ENCODE data around the gene CYTH3.
"Not testable (repeated sequence)": the region's sequence is repeated elsewhere in the genome, so short reads cannot be mapped to it uniquely, and the experiment has no call there.

CYTH3 gene

DNA sequence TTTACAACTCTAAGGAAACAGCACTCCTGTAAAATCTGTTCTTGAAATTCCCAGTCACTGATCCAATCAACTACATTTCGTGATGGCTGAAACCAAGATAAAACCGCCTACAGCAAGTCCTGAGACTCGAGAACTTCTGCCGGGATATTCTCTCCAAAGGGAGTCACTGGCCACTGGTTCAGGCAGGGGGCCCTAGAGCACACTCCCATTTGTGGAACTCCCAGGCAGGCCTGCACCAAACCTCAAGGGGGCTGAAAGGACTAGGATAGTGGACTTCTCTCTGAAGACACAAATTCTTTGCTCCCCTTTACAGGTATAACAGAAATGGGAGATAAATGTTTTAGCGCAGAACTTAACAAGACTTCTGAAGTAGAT lies 16.3 kb downstream of the CYTH3 start:
- no peak for DNase-seq

- DNase-seq, result no peak
These were observed 17.6 kb downstream of the CYTH3 start for GRCh38 chr7:6254866-6255265.

DNA sequence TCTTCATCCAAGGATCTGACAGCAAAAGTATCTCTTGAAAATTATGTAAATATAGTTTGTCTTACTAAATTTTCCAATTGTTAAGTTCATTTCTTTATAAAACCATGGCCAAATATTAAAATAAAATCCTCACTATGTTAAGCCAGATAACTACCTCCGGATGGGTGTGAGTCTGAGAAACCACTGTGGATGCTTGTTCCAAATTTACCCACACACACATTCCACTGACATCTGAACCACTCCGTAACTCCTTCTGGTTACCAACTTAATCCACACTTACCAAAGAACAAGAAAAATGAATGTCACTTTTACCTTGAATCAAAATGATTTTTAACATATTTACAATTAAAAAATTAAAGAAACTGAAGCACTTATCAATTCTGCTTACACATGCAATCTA lies 19.7 kb downstream of the CYTH3 start:
- no peak for DNase-seq

- no peak for DNase-seq
These were observed 20.1 kb downstream of the CYTH3 start for GRCh38 chr7:6252341-6252746.

DNA sequence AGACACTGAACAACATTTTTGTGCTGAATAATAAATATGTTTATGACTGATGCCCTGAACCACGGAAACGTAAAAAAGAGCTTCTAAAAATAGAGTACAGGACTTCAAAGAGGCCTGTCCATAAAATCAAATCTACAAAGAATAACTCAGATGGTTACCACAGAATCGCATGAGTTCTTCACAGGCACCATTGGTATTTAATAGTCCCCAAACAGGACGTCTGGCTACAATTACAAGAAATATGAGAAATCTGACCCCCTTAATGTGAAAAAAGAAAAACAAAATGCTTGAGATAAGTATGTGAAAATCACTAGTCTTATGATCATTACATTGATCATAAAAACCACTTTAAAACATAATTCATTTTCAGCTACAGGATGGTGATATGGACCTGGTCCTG lies 20.8 kb downstream of the CYTH3 start:
- no peak for DNase-seq

GRCh38 chr7:6250364-6250833 lies 22.0 kb downstream of the CYTH3 start:
- no peak for DNase-seq

- no peak for DNase-seq
These were observed 23.4 kb downstream of the CYTH3 start for GRCh38 chr7:6249043-6249442.

DNA sequence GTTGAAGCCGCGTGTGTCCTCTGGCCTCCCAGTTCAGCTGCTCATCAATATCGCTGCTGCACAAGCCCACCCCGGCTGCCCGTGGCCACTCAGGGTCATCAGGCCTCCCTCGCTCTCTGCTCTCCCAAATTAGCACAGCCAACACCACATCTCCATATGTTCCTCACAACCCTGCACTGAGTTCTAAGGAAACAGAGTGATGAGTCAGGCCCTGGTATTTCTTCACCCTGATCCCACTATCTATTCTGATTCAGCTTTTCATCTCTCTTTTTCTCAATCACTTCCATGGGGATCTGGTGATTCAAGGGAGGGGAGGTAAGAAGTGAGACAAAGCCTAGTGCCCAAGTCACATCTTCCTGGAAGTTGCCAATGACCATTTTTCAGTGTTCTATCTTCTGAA lies 23.8 kb downstream of the CYTH3 start:
- no peak for DNase-seq

DNA sequence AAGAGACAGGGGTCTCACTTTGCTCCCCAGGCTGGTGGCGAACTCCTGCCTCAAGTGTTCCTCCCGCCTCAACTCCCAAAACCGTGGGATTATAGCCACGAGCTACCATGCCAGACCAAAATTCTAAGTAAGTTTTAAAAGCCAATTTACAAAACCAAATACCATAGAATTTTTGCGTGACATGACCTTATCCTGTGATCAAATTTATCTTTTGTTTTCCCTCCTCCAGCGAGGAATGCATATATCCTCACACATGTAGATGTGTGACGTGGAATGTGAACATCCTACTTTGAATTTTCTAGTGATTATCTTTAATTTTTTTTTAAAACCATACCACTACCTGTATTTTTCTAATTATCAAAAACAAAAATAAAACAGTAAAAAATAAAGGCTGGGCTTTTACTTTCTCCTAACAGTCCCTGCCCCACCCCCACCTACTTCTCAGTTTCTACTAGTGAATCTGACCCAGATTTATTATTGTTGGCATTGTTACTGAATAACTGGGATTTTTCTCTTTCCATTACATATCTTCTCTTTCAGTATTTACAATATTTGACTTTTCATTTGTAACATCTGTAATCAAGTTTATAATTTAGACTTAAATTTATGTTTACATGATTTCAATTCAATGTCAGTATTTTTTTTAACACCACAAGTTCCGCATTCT lies 26.0 kb downstream of the CYTH3 start:
- DNase-seq, result no peak

DNA sequence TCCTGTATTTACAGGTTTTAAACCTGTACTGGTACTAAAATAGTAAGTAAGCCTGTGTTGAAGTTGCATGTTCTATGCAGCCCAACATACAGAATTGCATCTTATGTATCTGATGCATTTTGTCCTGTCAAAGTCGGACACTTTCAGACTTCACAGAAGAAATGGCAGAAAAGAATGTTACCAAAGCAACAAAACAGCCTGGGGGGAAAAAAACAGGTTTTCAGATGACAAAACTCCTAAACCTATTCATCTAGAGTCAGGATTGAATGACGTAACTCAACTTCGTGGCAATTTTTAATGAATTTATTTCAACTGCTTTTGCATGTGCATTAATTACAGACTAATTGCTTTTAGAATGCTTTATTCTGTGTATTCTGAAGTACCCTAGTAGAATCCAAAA lies 28.4 kb downstream of the CYTH3 start:
- DNase-seq, result no peak

DNA sequence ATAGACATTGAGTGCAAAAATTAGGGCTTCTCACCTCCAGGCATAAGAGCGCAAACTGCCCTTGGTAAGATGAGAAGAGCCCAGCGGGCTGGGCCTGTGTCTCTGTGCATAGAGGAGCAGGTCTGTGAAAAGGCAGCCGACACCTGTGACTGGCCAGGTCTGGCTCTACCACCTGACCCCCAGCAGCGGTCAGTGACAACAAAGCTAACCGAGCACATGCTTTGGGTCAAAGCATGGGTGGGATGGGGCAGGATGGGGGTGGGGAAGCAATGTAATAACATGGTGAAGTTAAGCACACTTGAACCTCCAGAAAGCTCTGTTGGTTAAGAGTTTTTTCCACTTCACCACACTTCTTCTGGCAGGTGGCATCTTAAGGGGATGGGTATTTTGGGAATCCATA lies 29.3 kb downstream of the CYTH3 start:
- no peak for DNase-seq

DNA sequence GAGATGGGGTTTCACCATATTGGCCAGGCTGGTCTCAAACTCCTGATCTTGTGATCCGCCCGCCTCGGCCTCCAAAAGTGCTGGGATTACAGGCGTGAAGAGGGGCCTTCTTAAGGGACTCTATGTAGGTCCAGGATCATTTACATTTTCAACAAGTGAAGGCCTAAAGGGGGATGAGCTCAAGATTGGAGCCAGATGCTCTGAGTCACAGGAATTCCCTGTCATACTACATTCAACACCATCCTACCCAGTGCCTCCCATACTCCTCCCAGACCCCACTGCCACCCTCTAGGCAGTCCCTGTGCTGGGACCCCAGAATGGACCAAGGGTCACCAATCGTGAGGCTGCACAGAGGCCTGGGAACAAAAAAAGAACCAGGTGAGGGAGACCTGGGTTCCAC lies 29.9 kb downstream of the CYTH3 start:
- DNase-seq, result no peak

- DNase-seq, result peak in 1 of 2 donors; percentile 16
These were observed 30.8 kb downstream of the CYTH3 start for GRCh38 chr7:6241607-6241973.

DNA sequence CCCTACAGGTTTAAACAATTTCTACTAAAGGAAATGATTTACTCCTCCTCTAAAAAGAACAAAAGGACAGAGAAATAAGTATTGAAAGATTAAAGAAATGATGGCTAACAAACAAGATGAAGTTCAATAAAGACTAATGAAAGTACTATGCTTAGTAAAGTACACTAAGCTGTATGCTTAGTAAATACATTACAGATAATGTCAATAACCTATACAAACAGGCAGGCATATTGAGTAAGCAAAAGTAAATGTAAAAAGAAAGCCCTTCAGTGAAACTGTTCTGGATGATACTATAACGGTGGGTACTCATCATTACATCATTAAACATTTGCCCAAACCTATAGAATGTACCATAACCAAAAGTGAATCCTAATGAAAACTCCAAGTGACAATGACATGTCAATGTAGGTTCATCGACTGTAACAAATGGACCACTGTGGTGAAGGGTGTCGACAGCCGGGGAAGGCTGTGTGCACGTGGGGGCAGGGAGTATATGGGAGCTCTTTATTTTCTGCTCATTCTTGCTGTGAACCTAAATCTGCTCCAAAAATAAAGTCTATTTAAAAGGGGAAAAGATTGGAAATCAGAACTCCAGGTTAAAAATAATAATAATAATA lies 34.0 kb downstream of the CYTH3 start:
- DNase-seq, result no peak

DNA sequence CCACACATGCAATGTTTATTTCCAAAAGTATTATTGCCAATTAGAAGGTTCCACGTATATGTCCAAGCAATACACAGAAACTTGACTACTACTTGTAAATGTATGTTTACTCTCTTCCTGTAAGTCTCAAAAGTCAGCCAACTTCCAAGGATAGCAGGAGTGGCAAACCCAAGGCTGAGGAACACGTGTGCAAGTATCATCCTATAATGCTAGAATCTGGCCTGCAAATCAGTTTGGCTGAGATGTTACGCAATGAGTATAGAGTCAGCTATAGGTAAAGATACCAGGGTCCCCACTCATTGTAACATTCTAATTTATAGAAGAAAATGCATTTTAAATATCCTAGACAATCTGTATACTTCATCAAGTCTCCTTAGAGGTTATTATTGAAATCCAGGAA lies 34.7 kb downstream of the CYTH3 start:
- no peak for DNase-seq

DNA sequence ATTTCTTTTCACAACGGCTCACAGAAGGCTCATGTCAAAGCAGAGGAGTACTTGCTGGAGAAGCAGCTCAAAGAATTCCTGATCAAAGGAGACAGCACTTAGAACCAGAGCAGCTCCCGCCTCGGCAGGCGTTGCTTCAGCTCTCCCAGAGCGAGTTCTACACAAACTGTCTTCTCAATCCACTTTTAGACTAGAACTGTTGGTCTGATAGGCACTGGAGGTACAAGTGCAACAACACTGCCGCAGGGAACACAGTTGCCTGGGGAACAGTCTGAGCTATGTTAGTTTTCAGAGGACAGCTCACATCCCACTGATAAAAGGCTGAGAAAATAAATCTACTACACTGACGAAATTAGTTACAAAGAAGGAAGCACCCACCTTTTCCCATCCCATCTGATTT lies 35.4 kb downstream of the CYTH3 start:
- DNase-seq, result no peak

GRCh38 chr7:6235029-6235871 lies 37.2 kb downstream of the CYTH3 start:
- no peak for DNase-seq

- no peak for DNase-seq
These were observed 38.0 kb downstream of the CYTH3 start for GRCh38 chr7:6234384-6234783.

DNA sequence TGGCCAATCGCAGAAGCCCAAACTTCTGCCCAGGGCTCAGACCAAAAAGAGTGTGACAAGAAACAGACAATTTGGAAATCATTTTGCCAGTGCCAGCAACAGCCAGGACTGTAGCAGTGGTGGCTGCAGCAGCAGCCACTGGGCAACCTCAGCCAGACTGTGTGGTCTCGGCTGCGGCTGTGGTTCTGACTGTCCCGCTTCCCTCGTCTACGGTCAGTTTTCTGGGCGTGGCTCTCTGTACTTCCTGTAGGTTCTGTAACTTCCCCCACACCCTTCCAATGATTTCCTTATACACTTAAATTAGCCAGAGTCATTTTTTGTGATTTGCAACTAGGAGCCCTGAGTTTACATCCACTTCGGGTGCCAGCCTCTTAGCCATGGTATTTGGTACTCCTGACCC lies 39.9 kb downstream of the CYTH3 start:
- peak; percentile 24 to 42 for DNase-seq

DNA sequence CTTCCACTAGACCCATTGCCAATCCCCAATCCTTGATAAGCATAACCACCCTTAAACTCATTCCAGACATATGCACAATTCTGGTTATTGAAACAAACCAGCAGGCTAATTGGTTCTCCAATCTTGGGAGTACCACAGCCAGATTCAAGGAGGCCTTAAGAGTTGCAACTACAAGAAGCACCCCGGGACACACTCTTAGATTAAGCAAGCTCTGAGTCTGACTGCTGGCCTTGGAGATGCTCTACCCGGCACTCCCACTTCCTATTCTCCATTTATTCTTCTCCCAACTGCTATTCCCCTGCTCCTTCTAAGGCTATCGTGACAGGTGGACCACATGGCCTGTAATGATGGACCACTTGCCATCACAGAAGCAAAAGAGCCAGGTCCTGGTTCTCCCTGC lies 40.3 kb downstream of the CYTH3 start:
- DNase-seq, result no peak

DNA sequence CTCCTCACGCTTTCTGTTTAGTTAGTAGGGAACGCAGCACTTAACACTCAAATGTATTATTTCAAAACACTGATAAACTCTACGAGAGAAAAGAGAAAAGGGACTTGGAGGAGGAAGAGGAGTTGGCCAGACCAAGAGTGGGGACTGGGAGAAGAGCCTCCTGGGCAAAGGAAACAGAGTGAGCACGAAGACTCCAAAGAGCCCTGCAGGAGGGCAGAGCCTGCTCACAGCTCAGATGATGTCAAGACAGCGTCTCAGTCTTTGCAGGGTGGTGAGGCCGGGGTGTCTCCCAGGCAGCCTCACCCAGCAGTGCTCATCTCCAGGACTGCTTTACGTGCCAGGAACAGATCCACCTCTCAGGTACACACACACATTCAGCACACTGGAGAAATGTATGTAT lies 41.2 kb downstream of the CYTH3 start:
- DNase-seq, result no peak

GRCh38 chr7:6229284-6229683 lies 43.1 kb downstream of the CYTH3 start:
- DNase-seq, result not testable (repeated sequence)

DNA sequence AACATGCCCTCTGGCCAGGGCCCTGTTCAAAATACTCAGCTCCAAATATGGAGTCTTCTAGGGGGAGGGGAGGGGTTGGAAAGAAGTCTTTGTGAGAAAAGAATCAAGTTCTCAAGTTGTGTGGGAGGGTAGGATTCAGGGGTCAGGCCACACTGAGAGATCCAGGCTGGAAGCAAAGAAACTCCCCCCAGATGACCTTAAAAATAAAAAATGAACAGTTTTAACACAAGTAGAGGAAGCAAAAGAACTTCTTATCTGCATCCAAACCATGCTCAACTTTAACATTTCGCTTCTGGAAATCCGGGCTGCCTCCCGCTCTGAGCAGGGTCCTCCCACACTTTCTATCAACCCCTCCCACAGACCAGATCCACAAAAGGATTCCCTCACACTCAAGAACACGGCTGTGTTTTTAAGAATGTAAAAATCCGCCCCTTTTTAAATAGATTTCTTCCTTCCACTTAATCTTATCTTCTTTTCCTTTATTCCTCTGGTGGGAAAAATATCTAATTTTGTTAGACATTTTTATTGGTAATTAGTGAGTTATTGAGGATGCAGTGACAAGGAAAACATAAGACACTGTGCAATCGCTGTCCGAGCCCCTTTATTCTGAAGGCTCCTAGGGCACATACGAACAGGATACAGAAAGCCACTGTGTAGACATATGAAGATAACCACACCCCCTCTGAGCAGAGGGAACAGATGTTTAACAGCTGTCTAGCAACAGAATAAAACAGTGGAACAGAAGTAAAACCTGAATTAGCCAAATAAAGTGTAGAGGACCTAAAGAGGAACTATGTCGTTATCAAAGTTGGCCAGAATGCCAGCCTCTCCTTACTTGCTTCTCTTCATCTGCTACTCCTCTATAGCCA lies 43.8 kb downstream of the CYTH3 start:
- no peak for DNase-seq

Data from CD4-positive, alpha-beta T cell treated with Interferon alpha-2 for 1 hour (primary cell).